ENCODE measurements around the gene LRRC41.
"Not testable (repeated sequence)": the region's sequence is repeated elsewhere in the genome, so short reads cannot be mapped to it uniquely, and the experiment has no call there.

Gene LRRC41

DNA sequence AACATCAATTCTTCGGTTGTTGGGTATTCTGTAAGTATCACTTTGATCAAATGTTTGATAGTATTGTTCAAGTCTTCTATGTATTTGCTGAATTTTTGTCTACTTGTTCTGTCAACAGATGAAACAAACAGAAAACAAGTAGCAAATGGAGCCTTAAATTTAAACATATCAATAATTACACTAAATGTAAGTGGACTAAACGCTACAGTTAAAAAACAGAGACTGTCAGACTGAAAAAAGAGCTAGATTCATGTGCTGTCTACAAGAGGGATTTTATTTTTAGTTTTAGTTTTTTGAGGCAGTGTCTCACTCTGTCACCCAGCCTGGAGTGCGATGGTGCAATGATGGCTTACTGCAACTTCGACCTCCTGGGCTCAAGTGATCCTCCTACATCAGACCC, 66.5 kb downstream of the LRRC41 start:
- peaks cover 14% of the 10 kb centered on the region; the same call in 1 of the 2 replicates for H3K9me3 ChIP-seq (ENCODE audit: control insufficient read depth, insufficient read depth, low read length)
- no peaks in the 10 kb centered on the region for H3K36me3 ChIP-seq (ENCODE audit: control insufficient read depth, insufficient read depth, low read length)
- no peak overlapping the region for H3K9ac ChIP-seq (ENCODE audit: low read depth, low read length)
- H3K27me3 ChIP-seq (ENCODE audit: control insufficient read depth, insufficient read depth, low read length): no peaks in the 10 kb centered on the region
- H3K27ac ChIP-seq (ENCODE audit: low read depth, low read length): no peak overlapping the region
- H3K4me3 ChIP-seq (ENCODE audit: low read depth, low read length): no peak overlapping the region
- H3K4me1 ChIP-seq (ENCODE audit: control insufficient read depth, insufficient read depth, low read length): no peaks in the 10 kb centered on the region

GRCh38 chr1:46231231-46231630, 72.2 kb downstream of the LRRC41 start:
- not testable (repeated sequence) for H3K36me3 ChIP-seq (ENCODE audit: control insufficient read depth, insufficient read depth, low read length); H3K9ac ChIP-seq (ENCODE audit: low read depth, low read length); H3K4me1 ChIP-seq (ENCODE audit: control insufficient read depth, insufficient read depth, low read length); H3K27ac ChIP-seq (ENCODE audit: low read depth, low read length); H3K9me3 ChIP-seq (ENCODE audit: control insufficient read depth, insufficient read depth, low read length); H3K27me3 ChIP-seq (ENCODE audit: control insufficient read depth, insufficient read depth, low read length); H3K4me3 ChIP-seq (ENCODE audit: low read depth, low read length)

All from HUES48 (cell line).